HepG2 (cell line): ENCODE measurements around the gene MT1F. TPM values are rescaled to one million over a fixed set of nuclear protein-coding genes. Genes with fewer than 3 reads are reported as not detected.

Experiments used
- CAMTA2 ChIP-seq: sonication (generic); formaldehyde crosslinking; IDR thresholded peaks from 2 replicates; pipeline ENCODE4 v1.4.0; 2020; ENCODE audit warnings: mild to moderate bottlenecking, missing genetic modification reagents, borderline replicate concordance
- DNMT3B ChIP-seq: conservative IDR thresholded peaks from 2 replicates; pipeline ENCODE4 v1.6.1; 2016; ENCODE audit warnings: missing biosample characterization, control low read depth
- FOXK1 ChIP-seq: sonication (generic); formaldehyde crosslinking; IDR thresholded peaks from 2 replicates; pipeline ENCODE4 v1.4.0; 2020; ENCODE audit warnings: low read depth, missing genetic modification reagents, borderline replicate concordance
- HOXA5 ChIP-seq: sonication (generic); formaldehyde crosslinking; IDR thresholded peaks from 2 replicates; pipeline ENCODE4 v1.4.0; 2020; ENCODE audit warnings: missing genetic modification reagents
- ISL2 ChIP-seq: sonication (generic); formaldehyde crosslinking; IDR thresholded peaks from 2 replicates; pipeline ENCODE4 v1.5.0; 2020; ENCODE audit warnings: missing genetic modification reagents
- JUN ChIP-seq: sonication (generic); formaldehyde crosslinking; IDR thresholded peaks from 2 replicates; pipeline ENCODE4 v1.4.0; 2020; ENCODE audit warnings: mild to moderate bottlenecking, missing genetic modification reagents
- MAFK ChIP-seq, 2 experiments: IDR thresholded peaks in 1 of 2; conservative IDR thresholded peaks in 1 of 2; 2 replicates each; pipeline ENCODE4 v1.6.1; 2011; ENCODE audit warnings: improper control_type of control experiment in 2 of 2, low read length in 2 of 2
- MAZ ChIP-seq, 2 experiments: sonication (generic) in 1 of 2; formaldehyde crosslinking in 1 of 2; IDR thresholded peaks; 2 replicates each; pipeline versions ENCODE4 v1.5.0 to v1.6.1; 2012 to 2020; ENCODE audit warnings: low read depth in 2 of 2, mild to moderate bottlenecking in 2 of 2, borderline replicate concordance in 1 of 2, improper control_type of control experiment in 1 of 2, low read length in 1 of 2, missing genetic modification reagents in 1 of 2, moderate library complexity in 1 of 2
- PLRG1 ChIP-seq: fragments of 450-650 bp; conservative IDR thresholded peaks from 2 replicates; pipeline ENCODE4 v1.6.1; 2016
- RAD51 ChIP-seq: fragments of 450-650 bp; IDR thresholded peaks from 2 replicates; pipeline ENCODE4 v1.6.1; 2016; ENCODE audit warnings: borderline replicate concordance
- RFX3 ChIP-seq: IDR thresholded peaks from 2 replicates; pipeline ENCODE4 v1.6.1; 2016; ENCODE audit warnings: missing biosample characterization, missing genetic modification reagents
- SMAD9 ChIP-seq: sonication (generic); formaldehyde crosslinking; IDR thresholded peaks from 2 replicates; pipeline ENCODE4 v1.5.1; 2020; ENCODE audit warnings: mild to moderate bottlenecking, missing genetic modification reagents
- SMYD3 ChIP-seq: sonication (generic); formaldehyde crosslinking; IDR thresholded peaks from 2 replicates; pipeline ENCODE4 v1.8.1; 2023; ENCODE audit warnings: mild to moderate bottlenecking, missing genetic modification reagents
- SRF ChIP-seq: IDR thresholded peaks from 2 replicates; pipeline ENCODE4 v1.6.1; 2011; ENCODE audit warnings: mild to moderate bottlenecking, low read depth, low read length, moderate library complexity
- TCF7 ChIP-seq: sonication (generic); IDR thresholded peaks from 2 replicates; pipeline ENCODE4 v1.6.1; 2016; ENCODE audit warnings: antibody characterized with exemption, low read depth
- ZC3H13 ChIP-seq: sonication (generic); formaldehyde crosslinking; IDR thresholded peaks from 2 replicates; pipeline ENCODE4 v1.8.1; 2023; ENCODE audit warnings: mild to moderate bottlenecking, missing genetic modification reagents, moderate library complexity
- ZKSCAN1 ChIP-seq: fragments of 150-350 bp; IDR thresholded peaks from 2 replicates; pipeline ENCODE4 v1.6.1; 2014; ENCODE audit warnings: low read length
- ZNF235 ChIP-seq: sonication (generic); formaldehyde crosslinking; IDR thresholded peaks from 2 replicates; pipeline ENCODE4 v1.8.1; 2023; ENCODE audit warnings: mild to moderate bottlenecking, missing genetic modification reagents, borderline replicate concordance
- ZNF362 ChIP-seq: sonication (generic); formaldehyde crosslinking; IDR thresholded peaks from 2 replicates; pipeline ENCODE4 v1.4.0; 2020; ENCODE audit warnings: missing genetic modification reagents, mild to moderate bottlenecking, borderline replicate concordance
- ZNF557 ChIP-seq: sonication (generic); formaldehyde crosslinking; IDR thresholded peaks from 2 replicates; pipeline ENCODE4 v1.4.0; 2020; ENCODE audit warnings: missing genetic modification reagents
- ZNF746 ChIP-seq: sonication (generic); formaldehyde crosslinking; IDR thresholded peaks from 2 replicates; pipeline ENCODE4 v1.8.0; 2022; ENCODE audit warnings: mild to moderate bottlenecking, missing genetic modification reagents
- ZNF768 ChIP-seq: sonication (generic); formaldehyde crosslinking; IDR thresholded peaks from 2 replicates; pipeline ENCODE4 v1.4.0; 2020; ENCODE audit warnings: missing genetic modification reagents
- ZSCAN30 ChIP-seq: sonication (generic); formaldehyde crosslinking; IDR thresholded peaks from 2 replicates; pipeline ENCODE4 v1.5.0; 2020; ENCODE audit warnings: mild to moderate bottlenecking, missing genetic modification reagents
- ZSCAN31 ChIP-seq: sonication (generic); formaldehyde crosslinking; IDR thresholded peaks from 2 replicates; pipeline ENCODE4 v1.5.0; 2020; ENCODE audit warnings: low read depth, mild to moderate bottlenecking, missing genetic modification reagents
- polyA plus RNA-seq, 8 experiments: library from polyadenylated mRNA; depleted of rRNA in 3 of 8; stranded (reverse) in 7 of 8; unstranded in 1 of 8; fragments of >200 nt; fragmentation: Illumina TruSeq in 4 of 8; extraction: Trizol in 4 of 8; gene quantifications; 2 replicates each; pipeline versions ENCODE4 v1.2.1 to v1.2.3, GENCODE V29; 2011 to 2016; ENCODE audit warnings: low read depth in 4 of 8, missing spikeins in 1 of 8, mixed read lengths in 1 of 8; ENCODE audit not compliant: insufficient read depth in 1 of 8
- total RNA-seq, 5 experiments: library from RNA; depleted of rRNA; stranded (reverse); fragments of >200 nt; fragmentation: Illumina TruSeq; extraction: Trizol; gene quantifications; 2 replicates each; pipeline ENCODE4 v1.2.3, GENCODE V29; 2016; ENCODE audit warnings: low read depth in 1 of 5
- TF ChIP-seq, protein P1 (sequence below): sonication (generic); formaldehyde crosslinking; IDR thresholded peaks from 2 replicates; pipeline ENCODE4 v1.4.0; 2020; ENCODE audit warnings: low read depth, mild to moderate bottlenecking, missing genetic modification reagents
- TF ChIP-seq, protein P2 (sequence below): sonication (generic); formaldehyde crosslinking; IDR thresholded peaks from 2 replicates; pipeline ENCODE4 v1.5.0; 2020; ENCODE audit warnings: missing genetic modification reagents
- TF ChIP-seq, protein P3 (sequence below): IDR thresholded peaks from 2 replicates; pipeline ENCODE4 v1.6.1; 2016; ENCODE audit warnings: missing compliant biosample characterization, missing genetic modification reagents, borderline replicate concordance

Gene MT1F
- total and polyA plus RNA-seq, 2 of the 13 experiments (the other 11 are each of a cell fraction or from before 2014, with no cell fraction given) = 1.9 to 169 TPM

- TF ChIP-seq, protein P1, sequence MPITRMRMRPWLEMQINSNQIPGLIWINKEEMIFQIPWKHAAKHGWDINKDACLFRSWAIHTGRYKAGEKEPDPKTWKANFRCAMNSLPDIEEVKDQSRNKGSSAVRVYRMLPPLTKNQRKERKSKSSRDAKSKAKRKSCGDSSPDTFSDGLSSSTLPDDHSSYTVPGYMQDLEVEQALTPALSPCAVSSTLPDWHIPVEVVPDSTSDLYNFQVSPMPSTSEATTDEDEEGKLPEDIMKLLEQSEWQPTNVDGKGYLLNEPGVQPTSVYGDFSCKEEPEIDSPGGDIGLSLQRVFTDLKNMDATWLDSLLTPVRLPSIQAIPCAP = no peak
- TF ChIP-seq SMAD9 (CRISPR knock-in tag) = no peak
- TF ChIP-seq ZNF235 = peak; percentile 64; the same call in 1 of the 2 replicates
- no peak for TF ChIP-seq HOXA5
- TF ChIP-seq ZKSCAN1 = no peak
- no peak for TF ChIP-seq RFX3
- TF ChIP-seq SRF = no peak
- TF ChIP-seq, protein P2, sequence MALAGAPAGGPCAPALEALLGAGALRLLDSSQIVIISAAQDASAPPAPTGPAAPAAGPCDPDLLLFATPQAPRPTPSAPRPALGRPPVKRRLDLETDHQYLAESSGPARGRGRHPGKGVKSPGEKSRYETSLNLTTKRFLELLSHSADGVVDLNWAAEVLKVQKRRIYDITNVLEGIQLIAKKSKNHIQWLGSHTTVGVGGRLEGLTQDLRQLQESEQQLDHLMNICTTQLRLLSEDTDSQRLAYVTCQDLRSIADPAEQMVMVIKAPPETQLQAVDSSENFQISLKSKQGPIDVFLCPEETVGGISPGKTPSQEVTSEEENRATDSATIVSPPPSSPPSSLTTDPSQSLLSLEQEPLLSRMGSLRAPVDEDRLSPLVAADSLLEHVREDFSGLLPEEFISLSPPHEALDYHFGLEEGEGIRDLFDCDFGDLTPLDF (CRISPR knock-in tag) = 0 out of 2 replicates have a peak, but pooled peaks have one; percentile 41
- no peak; the same call in 1 of the 2 replicates for TF ChIP-seq TCF7
- TF ChIP-seq ZNF768 (CRISPR knock-in tag) = peak; percentile 51
- TF ChIP-seq ISL2 (CRISPR knock-in tag) = no peak
- 0 out of 2 replicates have a peak, but pooled peaks have one; percentile 70 for TF ChIP-seq CAMTA2 (CRISPR knock-in tag)
- no peak for TF ChIP-seq DNMT3B (CRISPR knock-in tag)
- TF ChIP-seq ZNF746 (CRISPR knock-in tag) = no peak
- TF ChIP-seq, protein P3, sequence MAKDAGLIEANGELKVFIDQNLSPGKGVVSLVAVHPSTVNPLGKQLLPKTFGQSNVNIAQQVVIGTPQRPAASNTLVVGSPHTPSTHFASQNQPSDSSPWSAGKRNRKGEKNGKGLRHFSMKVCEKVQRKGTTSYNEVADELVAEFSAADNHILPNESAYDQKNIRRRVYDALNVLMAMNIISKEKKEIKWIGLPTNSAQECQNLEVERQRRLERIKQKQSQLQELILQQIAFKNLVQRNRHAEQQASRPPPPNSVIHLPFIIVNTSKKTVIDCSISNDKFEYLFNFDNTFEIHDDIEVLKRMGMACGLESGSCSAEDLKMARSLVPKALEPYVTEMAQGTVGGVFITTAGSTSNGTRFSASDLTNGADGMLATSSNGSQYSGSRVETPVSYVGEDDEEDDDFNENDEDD = 0 out of 2 replicates have a peak, but pooled peaks have one; percentile 89
- no peak for TF ChIP-seq ZNF557 (CRISPR knock-in tag)
- no peak for TF ChIP-seq ZNF362
- no peak for TF ChIP-seq MAZ (IDR thresholded peaks at IDR 0.05; ENCODE audit: borderline replicate concordance, low read depth, low read length)
- TF ChIP-seq MAZ (CRISPR knock-in tag; IDR thresholded peaks at IDR 0.05; ENCODE audit: low read depth) = peak; percentile 56
- TF ChIP-seq MAFK (conservative IDR thresholded peaks at IDR 0.05 in 1 of 2, IDR thresholded peaks at IDR 0.05 in 1 of 2; ENCODE audit: low read length in 2 of 2) = no peak
- TF ChIP-seq PLRG1 = no peak
- TF ChIP-seq ZC3H13 (CRISPR knock-in tag) = peak; percentile 62; the same call in 1 of the 2 replicates
- TF ChIP-seq FOXK1 = peak; percentile 52; the same call in 1 of the 2 replicates
- TF ChIP-seq ZSCAN31 (CRISPR knock-in tag) = no peak
- TF ChIP-seq SMYD3 (CRISPR knock-in tag) = no peak
- TF ChIP-seq RAD51 = no peak
- no peak for TF ChIP-seq ZSCAN30 (CRISPR knock-in tag)
- no peak for TF ChIP-seq JUN
These were observed at the start of gene MT1F (continued) for GRCh38 chr16:56657555-56658326.
